GM21360 (cell line): Measurements from ENCODE around the gene ELP2.
"Not testable (repeated sequence)": the region's sequence is repeated elsewhere in the genome, so short reads cannot be mapped to it uniquely, and the experiment has no call there.

Source experiments
- ATAC-seq: cut with Tn5 transposase; IDR thresholded peaks from one replicate; pipeline ENCODE4 v1.9.1; 2021; ENCODE audit warnings: mild to moderate bottlenecking, moderate library complexity; ENCODE audit not compliant: unreplicated experiment

The ELP2 gene

DNA sequence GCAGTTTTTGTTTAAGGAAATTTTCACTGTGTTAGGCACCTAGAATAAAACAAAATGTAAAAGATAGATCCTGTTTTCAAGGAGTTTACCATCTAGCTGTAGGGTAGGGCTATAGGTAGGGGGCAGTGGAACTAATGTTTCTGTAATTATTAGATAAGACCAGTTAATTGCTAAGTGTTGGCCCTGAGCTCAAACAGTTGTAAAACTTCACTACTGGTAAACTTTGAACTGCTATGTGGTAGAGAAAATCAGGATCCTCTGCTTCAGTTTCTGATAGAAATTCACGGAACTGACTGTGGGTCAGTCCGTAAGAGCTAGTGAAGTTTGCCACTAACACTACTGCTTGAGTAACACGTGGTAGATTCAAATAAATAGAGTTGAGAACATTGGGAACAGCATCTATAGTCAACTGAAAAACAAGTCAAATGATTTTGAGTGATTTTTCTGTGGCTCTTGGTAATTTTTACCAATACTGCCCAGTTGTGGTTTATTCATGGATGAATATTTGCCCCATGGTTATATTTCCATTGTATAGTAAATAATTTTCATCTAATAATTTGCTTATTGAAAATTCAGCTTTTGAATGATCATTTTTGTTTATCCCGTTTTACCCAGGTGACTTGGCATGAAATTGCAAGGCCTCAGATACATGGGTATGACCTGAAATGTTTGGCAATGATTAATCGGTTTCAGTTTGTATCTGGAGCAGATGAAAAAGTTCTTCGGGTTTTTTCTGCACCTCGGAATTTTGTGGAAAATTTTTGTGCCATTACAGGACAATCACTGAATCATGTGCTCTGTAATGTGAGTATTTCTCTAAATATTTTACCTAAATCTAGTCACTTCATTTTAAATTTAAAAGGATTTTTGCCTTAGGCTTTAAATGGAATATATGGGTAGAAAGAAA lies 26.4 kb downstream of the ELP2 start:
- ATAC-seq: no peak

DNA sequence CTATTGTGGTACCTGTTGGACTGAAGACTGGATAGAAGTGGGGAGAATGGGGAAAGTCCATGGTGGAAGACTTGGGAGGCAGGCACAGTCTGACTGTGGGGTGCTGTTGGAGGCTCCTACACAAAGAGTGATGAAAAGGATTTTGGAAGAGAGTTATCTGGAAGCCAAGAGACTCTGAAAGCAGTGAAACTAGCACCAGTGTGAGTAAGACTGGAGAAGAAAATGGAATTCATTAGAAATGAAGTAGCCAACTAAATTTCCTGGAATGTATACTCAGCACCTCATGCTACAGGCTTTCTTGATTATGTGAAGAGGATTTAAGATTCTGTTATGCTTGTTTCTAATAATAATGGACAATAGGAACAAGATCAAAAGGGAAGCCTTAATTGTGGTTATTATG lies 27.7 kb downstream of the ELP2 start:
- no peak for ATAC-seq

DNA sequence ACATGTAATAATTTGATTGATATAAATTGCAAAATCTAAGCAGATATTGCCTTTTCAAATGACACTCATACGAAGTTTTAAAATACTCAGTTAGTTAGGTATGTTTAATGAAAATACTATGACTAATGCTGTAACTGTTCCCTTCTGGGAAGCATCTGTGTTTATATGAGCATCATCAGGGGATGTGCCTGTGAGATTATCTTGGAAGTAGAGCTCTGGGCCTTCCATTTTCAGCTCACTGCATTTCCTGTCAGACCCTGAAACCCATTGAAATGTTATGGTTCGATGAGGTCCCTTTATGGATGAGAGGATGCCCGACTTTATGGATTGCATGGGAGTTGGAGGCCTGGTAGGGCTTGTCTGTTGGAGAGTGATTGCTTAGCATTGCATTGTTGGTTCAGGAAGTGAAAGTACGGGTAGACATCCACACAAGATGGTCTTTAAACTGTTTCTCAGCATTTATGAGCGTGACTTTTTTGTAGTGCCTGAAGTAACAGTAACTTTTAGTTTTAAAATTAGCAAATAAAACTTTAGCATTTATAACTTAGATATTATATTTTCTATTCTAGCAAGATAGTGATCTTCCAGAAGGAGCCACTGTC lies 28.7 kb downstream of the ELP2 start:
- ATAC-seq: no peak

DNA sequence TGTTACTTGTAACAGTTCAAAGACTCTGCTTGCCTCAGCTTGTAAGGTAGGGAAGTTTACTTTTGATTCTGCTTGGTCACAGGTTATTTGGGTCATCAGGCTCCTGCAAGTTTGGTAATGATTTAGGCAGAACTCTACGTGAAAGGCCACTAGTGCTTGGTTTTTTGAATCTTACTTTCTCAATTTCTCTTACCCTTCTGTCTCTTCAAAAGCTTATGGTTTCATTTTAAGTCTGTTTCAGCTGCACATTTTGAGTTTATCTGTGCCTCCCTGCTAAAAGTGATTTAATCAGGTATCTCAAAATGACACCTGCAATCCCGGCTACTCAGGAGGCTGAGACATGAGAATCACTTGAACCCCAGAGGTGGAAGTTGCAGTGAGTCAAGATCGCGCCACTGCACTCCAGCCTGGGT lies 31.3 kb downstream of the ELP2 start:
- ATAC-seq: no peak

DNA sequence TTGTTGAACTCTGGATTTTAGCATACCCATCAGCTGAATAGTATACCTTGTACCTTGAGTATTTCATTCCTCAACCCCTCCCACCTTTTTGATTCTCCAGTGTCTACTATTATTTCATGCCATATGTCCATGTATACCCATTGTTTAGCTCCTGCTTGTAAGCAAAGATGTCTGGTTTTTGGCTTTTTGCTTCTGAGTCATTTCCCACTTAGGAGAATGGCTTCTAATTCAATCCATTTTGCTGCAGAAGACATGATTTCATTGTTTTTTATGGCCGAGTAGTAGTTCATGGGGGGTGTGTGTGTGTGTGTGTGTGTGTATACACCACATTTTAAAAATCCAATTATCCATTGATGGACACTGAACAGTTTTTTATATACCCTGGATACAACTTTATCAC lies 33.3 kb downstream of the ELP2 start:
- ATAC-seq: no peak

DNA sequence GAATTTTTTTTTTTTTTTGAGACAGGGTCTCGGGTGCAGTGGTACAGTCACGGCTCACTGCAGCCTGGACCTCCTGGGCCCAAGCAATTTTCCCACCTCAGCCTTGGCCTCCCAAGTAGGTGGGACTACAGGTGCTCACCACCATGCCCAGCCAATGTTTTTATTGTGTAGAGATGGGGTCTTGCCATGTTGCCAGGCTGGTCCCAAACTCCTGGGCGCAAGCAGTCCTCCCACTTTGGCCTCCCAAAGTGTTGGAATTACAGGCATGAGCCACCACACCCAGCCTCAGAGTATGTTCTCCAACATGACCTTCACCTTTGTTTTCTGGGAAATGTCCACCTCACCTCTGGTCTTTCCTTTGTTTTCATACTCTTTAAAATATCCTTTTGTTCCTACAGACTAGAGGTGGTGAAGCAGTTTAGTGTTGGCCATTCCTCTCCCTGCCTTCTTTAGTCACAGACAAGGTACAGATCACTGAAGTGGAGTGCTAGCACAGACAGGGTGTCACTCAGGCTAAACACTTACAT lies 38.1 kb downstream of the ELP2 start:
- no peak for ATAC-seq

DNA sequence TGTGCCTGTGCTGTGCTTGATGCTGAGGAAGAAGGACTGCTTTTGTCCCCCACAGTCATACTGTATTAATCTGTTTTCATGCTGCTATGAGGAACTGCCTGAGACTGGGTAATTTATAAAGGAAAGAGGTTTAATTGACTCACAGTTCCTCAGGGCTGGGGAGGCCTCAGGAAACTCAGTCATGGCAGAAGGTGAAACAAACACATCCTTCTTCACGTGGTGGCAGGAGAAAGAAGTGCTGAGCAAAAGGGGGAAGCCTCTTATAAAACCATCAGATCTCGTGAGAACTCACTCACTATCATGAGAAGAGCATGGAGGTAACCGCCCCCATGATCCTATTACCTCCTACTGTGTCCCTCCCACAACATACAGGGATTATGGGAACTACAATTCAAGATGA lies 38.6 kb downstream of the ELP2 start:
- ATAC-seq: not testable (repeated sequence)

DNA sequence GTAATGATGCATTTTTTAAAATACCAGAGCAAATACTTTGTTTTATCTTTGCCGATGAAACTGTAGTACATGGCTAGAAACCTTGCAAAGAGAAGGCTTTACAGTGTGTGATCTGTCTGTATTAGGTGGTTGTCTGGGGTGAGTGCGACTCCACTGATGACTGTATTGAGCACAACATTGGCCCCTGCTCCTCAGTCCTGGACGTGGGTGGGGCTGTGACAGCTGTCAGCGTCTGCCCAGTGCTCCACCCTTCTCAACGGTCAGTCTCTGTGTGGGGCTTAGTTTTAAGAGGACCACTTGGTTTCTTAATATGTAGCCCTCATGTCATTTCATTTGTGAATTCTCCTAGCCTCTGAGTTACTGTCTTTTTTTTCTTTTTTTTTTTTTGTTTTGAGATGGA lies 40.2 kb downstream of the ELP2 start:
- no peak for ATAC-seq

DNA sequence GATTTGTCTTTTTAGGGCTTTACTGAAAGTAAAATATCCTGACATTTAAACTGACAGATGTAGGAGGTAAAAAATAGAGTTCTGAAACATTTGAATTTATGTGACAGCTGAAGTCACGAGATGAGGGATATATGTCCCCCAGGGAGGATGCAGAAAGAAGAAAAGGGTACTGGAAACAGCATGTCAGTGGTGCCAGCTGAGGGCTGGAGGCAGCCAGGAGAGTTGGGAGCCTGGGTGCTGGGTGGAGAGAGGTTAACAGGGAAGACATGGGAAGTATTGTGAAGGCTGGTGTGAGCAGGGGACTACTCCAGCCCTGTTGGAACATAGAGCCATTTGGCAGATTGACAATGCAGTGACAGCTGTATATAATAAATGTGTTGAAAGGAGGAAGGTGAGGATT lies 45.8 kb downstream of the ELP2 start:
- ATAC-seq: no peak

DNA sequence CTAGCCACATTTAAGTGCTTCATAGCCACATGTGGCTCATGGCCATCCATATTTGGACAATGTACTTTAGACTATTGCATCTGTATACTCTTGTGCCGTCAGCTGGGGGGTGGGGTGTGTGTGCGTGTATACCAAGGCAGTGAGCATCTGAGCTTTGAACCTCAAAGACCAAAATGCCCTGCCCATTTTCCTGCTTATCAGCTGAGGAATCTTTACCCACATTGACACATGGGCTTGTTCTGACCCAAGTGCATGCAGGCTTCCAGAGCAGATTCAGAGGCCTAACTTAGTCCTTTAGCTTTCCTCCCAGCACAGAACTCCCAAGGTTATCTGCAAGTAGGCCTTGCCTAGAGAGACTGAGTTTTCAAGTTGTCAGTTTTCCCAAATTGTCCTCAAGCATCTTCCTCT lies 46.5 kb downstream of the ELP2 start:
- ATAC-seq: no peak

DNA sequence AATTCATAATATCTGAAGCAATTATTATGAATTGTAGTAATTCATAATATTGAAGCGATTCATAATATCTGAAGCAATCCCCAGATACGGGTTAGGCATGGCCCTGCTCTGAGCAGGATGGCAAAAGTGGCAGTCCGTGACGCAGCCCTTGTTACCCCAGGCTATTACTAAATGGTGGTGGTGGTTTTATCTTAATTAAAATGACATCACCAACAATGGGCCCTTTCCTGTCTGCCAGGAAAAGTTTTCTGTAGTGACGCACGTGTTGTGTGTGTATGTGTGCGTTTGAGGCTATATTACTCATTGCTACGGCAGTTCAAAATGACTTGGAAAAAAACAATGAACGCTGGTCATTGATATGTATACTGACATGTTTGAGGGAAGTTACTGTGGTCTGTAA lies 47.0 kb downstream of the ELP2 start:
- no peak for ATAC-seq

DNA sequence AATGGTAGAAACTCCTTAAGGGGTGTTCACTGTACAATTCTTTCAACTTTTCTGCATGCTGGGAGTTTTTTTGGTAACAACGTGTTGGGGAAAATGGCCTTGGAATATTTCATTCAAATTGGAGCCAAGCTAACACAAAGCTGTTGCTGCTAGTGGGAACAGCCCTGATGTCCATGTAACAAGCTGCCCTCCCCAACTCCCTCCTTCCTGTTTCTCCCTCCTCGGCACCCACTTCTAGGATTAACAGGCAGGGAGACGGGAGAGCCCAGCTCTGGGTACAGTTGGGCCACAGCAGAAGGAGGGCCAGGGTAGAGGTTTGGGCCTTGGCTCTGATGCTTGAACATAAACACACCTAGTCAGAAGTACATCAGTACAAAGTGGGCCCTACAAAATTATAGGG lies 48.2 kb downstream of the ELP2 start:
- no peak for ATAC-seq

DNA sequence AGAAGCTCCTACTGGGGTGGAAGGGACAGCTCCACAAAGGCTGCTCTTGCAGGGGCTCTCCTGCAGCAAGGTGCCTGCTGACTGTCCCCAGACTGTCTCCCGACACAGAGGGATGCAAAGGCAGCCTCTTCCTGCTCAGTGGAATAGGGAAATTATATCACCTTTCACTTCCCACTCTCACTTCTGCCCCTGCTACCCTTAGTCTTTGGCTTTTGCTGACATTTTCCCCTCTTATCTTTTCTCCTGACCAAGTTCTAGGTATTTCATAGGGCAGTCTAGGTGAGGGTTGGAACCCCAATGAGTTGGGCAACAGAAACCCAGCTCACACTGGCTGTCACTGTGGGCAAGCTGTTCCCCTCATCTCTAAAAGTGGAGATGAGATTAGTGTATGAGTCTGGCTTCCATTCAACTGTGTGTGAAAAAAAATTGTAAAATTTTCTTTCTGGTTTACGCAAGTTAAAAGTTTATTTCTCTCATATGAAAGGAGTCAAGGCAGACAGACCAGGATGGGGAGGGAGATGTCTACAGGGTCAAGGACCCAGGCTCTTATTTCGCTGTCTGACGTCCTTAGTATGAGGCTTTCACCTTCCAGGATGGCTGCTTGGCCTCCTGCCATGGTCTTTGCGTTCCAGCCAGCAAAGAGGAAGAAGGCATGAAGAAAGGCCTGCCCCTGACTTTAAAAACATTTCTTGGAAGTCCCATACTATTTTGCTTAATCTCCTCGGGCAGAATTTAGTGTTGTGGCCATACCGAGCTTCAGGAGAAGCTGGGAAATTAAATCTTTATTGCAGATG lies 50.1 kb downstream of the ELP2 start:
- ATAC-seq: no peak

DNA sequence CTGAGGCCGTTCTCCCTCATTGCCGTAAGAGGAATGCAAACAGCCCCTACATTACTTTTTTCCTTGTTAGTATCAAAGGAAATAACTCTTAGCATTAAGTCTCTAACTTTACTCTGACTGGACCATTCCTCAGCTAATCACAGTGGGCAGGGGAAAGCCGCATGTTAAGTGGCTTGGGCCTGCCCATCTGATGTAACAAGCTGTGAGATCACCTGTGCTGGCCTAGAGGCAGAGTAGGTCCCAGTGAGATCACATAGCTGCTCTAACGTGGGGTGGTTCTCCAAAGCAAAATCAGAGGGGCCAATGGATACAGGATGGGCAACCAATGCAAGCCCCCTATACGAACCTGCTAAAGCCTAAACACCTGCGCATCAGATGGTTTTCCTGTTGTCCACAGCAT lies 51.7 kb downstream of the ELP2 start:
- ATAC-seq: no peak

DNA sequence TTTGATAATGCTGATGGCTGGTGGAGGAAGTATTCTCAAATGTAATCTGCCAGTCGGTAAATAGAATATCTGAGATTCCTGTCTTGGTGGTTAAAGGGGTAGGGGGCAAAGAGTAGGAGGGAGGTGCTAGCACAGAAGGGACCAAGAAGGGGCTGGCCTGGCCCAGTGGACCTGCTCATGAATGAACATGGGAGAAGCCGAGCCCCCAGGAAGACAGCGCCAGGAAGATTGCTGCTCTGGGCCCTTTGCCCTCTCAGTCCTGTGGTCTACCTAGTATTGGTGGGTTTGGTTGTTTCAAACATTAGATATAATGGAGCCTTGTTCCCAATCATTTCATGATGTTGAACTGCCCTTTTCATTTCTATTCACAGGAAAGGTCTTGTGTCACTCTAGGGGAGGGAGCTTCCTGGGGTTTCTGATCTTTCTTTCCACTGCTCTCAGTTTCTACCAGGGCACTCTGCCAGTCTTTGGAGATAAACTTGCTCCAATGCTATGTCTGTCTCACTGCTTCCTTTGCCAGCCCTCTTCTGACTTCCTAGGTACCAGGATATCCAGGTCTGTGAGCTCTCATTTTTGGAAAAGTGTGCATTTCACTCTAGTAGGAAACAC lies 52.3 kb downstream of the ELP2 start:
- no peak for ATAC-seq

DNA sequence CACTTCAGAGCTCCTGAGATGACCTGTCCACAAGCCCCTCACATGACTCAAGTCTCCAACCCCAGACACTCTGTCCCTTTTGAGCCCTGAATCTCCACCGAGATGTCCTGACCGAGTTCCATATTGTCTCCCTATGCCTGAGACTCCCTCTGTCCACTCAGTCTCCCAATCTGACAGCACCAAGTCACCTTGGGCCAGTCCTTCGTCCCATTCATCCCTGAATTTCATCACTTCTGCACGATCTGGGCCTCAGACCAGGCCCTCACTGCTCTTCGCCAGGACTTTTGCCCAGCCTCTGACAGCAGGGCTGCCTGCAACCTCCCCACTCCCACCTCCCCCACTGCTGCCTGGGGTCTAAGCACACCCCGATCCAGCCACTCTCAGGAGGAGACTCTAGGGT lies 53.3 kb downstream of the ELP2 start:
- no peak for ATAC-seq

DNA sequence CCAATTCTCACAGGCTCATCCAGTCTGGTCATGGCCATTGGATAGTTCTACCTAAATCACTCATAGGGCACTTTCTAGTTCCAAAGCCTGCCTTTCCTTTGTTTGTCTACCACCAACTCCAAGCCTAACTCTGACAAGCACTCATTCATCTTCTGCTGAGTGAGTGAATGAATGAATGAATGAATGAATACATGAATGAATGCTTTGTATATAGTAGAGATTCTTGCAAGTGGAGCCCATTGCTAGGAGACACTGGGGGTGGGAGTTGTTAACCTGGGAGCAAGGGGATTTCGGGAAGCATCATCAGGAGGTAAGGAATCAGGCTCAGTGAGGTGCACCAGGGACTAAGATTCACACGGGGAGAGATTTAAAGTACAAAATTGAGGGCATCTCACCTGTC lies 54.3 kb downstream of the ELP2 start:
- ATAC-seq: no peak

DNA sequence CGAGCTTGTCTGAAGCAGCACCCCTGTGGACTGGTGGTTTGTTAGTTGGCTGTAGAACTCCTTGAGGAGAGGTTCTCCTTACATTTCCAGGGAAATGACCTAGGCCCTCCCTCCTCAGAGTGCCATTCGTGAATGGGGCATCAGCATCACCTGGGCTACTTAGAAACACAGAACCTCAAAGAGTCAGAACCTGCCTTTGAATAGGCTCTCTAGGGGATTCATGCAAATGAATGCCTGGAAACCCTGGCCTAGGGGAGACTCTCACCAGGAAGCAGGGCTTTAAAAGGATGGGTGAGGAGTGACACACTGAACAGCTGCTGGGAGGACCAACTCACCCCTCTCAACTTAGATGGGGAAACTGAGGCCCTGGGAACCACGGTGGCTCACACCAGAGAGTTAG lies 55.5 kb downstream of the ELP2 start:
- no peak for ATAC-seq

DNA sequence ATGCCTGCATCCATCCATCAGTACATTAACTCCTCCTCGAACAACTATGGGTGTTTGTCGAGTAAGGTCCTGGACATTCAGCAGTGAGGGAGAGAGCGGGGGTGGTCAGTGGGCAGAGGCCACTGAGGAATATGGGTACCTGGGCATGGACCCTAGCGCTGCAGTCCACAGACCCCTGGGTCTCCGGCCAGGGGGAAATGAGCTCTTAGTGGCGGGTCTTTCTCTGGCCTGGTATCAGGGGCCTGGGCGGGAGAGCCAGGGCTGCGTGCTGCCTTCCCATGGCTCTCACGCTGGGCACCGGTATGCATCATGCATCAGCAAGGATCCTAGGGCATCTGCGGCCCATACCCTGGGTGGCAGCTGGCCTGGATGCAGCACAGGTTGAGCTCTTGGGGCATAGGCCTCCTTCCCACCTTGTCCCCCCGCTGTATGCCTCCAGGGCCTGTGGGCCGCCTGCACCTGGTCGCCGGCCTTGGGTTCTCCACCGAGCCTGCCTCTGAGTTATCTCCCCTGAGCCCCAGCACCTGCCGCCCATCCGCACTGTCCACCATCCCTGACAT lies 56.3 kb downstream of the ELP2 start:
- no peak for ATAC-seq

DNA sequence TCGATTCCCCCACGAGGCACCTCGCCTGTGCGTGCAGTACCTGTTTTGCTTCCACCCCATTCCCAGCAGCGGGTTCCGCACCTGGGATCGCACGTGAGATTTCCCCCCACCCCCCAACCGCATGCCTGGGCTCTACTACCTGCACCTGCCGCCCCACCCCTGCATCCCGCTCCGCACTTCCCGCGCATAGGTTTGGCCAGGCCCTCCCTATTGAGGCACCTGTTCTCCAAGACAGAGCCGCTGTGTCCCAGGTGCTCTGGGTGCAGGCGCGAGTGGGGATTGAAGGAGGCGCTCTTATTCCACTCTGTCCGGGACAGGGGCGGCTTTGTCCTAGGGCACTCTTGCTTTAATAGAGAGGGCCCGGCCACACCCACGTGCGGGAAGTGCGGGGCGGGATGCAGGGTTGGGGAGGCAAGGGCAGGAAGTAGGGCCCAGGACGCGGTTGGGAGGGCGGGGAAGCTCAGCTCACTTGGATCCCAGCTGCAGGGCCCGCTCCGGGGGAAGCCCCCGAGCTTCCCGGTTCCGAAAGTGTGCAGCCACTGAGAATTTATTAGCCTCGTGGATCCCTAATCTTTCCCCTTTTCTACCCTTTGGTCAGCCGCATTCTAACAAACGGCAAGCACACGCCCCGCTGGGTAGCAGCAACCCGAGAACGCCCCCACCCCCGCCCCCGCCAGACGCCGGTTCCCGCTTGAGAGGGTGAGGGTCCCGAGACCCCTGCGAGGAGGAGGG lies 56.9 kb downstream of the ELP2 start:
- ATAC-seq: no peak
